Smooth muscle cell (in vitro differentiated cells): ENCODE results near the gene PRRX2. TPM values are rescaled to one million over a fixed set of nuclear protein-coding genes. Genes with fewer than 3 reads are reported as not detected.

ENCODE experiments used
- DNase-seq: peaks from one replicate; lab custom pipeline; 2025; ENCODE audit not compliant: unreplicated experiment; lab: John Stamatoyannopoulos, UW
- H2AFZ ChIP-seq: fragments of 200-600 bp; sonication (generic); 2 replicates; pipeline ENCODE4 v1.6.0; 2016; ENCODE audit warnings: antibody characterized with exemption, low read depth, mild to moderate bottlenecking
- H3F3A ChIP-seq: fragments of 200-600 bp; sonication (generic); 2 replicates; pipeline ENCODE4 v1.6.0; 2017; ENCODE audit warnings: antibody characterized with exemption, low read depth
- H3K27ac ChIP-seq: fragments of 200-600 bp; sonication (generic); 2 replicates; pipeline ENCODE4 v1.5.1; 2016; ENCODE audit warnings: low read depth, mild to moderate bottlenecking
- H3K27me3 ChIP-seq: fragments of 200-600 bp; sonication (generic); 2 replicates; pipeline ENCODE4 v1.6.1; 2016; ENCODE audit warnings: low read depth, mild to moderate bottlenecking
- H3K36me3 ChIP-seq: fragments of 200-600 bp; sonication (generic); 2 replicates; pipeline ENCODE4 v1.5.1; 2016; ENCODE audit warnings: low read depth
- H3K4me1 ChIP-seq: fragments of 200-600 bp; sonication (generic); 2 replicates; pipeline ENCODE4 v1.5.1; 2016; ENCODE audit warnings: low read depth
- H3K4me2 ChIP-seq: fragments of 200-600 bp; sonication (generic); 2 replicates; pipeline ENCODE4 v1.6.0; 2016; ENCODE audit warnings: mild to moderate bottlenecking
- H3K4me3 ChIP-seq: fragments of 200-600 bp; sonication (generic); 2 replicates; pipeline ENCODE4 v1.5.1; 2016; ENCODE audit warnings: mild to moderate bottlenecking
- H3K79me2 ChIP-seq: fragments of 200-600 bp; sonication (generic); 2 replicates; pipeline ENCODE4 v1.6.0; 2016; ENCODE audit warnings: low read depth, mild to moderate bottlenecking
- H3K9ac ChIP-seq: fragments of 200-600 bp; sonication (generic); 2 replicates; pipeline ENCODE4 v1.6.0; 2016; ENCODE audit warnings: low read depth
- H3K9me3 ChIP-seq: fragments of 200-600 bp; sonication (generic); replicated peaks from 2 replicates; pipeline ENCODE4 v1.5.1; 2016; ENCODE audit warnings: low read depth
- H4K20me1 ChIP-seq: fragments of 200-600 bp; sonication (generic); 2 replicates; pipeline ENCODE4 v1.6.0; 2016; ENCODE audit warnings: low read depth
- WGBS: methylation state at CpG from one replicate; pipeline ENCODE4 v1.1.7; 2016; ENCODE audit warnings: low lambda C conversion rate; 5-methylcytosine and 5-hydroxymethylcytosine counted together
- polyA plus RNA-seq: library from polyadenylated mRNA; unstranded; fragments of >200 nt; fragmentation: Nextera tagmentation; extraction: Ambion mirVana; gene quantifications from 2 replicates; pipeline ENCODE4 v1.2.1, GENCODE V29; 2016
- total RNA-seq: library from RNA; depleted of rRNA; stranded (reverse); fragments of >200 nt; gene quantifications from 2 replicates; pipeline ENCODE4 v1.2.3, GENCODE V29; 2014
- TF ChIP-seq, protein P1 (sequence below): fragments of 200-600 bp; sonication (generic); IDR thresholded peaks from 2 replicates; pipeline ENCODE4 v1.5.1; 2017; ENCODE audit warnings: borderline replicate concordance, mild to moderate bottlenecking, antibody characterized with exemption; ENCODE audit not compliant: insufficient read depth, poor library complexity, severe bottlenecking

Gene PRRX2
- total and polyA plus RNA-seq, 2 experiments from 2014 or later, result 87.7 to 234 TPM

DNA sequence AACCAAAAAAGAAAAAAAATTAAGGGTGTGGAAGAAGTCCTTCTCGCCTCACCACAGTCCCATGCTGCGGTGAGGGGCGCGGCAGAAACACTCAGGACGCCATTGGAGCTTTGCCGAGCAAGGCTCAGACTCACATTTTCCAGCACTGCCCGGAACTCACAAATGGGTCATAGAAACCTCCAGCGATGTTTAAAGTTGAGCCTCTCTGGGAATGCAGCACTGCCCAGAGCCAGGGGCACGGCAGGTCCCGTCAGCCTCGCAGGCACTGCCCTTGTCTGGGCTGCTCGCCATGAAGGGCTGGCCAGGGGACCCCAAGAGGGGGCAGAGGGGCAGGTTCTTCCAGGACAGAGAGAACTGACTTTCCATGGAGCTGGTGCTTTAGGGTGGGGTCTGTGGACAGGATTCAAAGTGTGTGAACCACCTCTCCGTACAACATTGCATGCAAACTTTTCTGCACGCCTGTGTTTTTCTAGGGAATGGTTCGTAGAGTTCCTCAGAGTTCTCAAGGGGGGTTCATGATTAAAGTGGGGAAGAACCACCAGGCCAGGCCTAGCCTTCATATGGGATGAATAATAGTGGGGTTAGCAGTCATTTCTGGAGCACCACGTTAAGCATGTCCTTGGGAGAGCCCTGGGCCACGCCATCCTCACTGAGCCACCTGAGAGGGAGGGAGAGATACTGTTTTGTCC, 38.4 kb downstream of the PRRX2 start:
- no peaks in the 10 kb centered on the region for H4K20me1 ChIP-seq
- H3K4me3 ChIP-seq, result no peak overlapping the region
- H3K27me3 ChIP-seq, result no peaks in the 10 kb centered on the region
- no peak for DNase-seq
- H3K36me3 ChIP-seq, result no peaks in the 10 kb centered on the region
- H3K9ac ChIP-seq, result peak overlapping the region; percentile 65
- peak overlapping the region; percentile 68 for H3K4me2 ChIP-seq
- H3K4me1 ChIP-seq, result peaks cover 13% of the 10 kb centered on the region
- peak overlapping the region; percentile 98 for H3K27ac ChIP-seq
- 67% methylated on average over 17 of the region's 17 CpGs for WGBS
- H3F3A ChIP-seq, result peaks cover 33% of the 10 kb centered on the region
- no peak overlapping the region for H2AFZ ChIP-seq
- peaks cover 45% of the 10 kb centered on the region for H3K79me2 ChIP-seq
- TF ChIP-seq, protein P1, sequence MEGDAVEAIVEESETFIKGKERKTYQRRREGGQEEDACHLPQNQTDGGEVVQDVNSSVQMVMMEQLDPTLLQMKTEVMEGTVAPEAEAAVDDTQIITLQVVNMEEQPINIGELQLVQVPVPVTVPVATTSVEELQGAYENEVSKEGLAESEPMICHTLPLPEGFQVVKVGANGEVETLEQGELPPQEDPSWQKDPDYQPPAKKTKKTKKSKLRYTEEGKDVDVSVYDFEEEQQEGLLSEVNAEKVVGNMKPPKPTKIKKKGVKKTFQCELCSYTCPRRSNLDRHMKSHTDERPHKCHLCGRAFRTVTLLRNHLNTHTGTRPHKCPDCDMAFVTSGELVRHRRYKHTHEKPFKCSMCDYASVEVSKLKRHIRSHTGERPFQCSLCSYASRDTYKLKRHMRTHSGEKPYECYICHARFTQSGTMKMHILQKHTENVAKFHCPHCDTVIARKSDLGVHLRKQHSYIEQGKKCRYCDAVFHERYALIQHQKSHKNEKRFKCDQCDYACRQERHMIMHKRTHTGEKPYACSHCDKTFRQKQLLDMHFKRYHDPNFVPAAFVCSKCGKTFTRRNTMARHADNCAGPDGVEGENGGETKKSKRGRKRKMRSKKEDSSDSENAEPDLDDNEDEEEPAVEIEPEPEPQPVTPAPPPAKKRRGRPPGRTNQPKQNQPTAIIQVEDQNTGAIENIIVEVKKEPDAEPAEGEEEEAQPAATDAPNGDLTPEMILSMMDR, result no peak
- no peaks in the 10 kb centered on the region for H3K9me3 ChIP-seq

DNA sequence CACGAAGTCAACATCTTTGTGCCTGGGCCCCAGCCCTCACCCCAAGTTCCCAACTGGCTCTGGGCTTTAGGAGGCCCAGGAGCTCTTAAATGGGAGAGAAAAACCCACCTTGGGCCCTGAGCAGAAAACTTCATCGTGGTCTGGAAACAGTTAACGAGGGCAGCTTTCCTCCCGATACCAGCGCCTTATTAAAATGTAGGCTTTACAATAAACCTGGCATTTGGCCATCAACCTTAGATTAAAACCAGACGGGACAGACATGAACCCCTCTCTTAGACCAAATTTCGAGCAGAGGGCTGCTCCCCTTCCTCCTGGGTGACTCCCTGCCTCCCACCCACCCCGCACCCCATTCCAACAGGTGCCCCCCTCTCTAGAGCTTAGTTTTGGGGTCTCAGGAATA, 39.4 kb downstream of the PRRX2 start:
- peaks cover 51% of the 10 kb centered on the region for H3K79me2 ChIP-seq
- TF ChIP-seq, protein P1, result no peak
- no peak overlapping the region for H2AFZ ChIP-seq
- H3K4me2 ChIP-seq, result no peak overlapping the region
- H3K9ac ChIP-seq, result no peak overlapping the region
- H3K4me3 ChIP-seq, result no peak overlapping the region
- no peak overlapping the region for H3K27ac ChIP-seq
- H3K36me3 ChIP-seq, result no peaks in the 10 kb centered on the region
- DNase-seq, result no peak
- peaks cover 14% of the 10 kb centered on the region for H3K4me1 ChIP-seq
- H3K9me3 ChIP-seq, result no peaks in the 10 kb centered on the region
- H3F3A ChIP-seq, result peaks cover 39% of the 10 kb centered on the region
- H4K20me1 ChIP-seq, result no peaks in the 10 kb centered on the region
- no peaks in the 10 kb centered on the region for H3K27me3 ChIP-seq
- WGBS, result 83% methylated on average over 8 of the region's 8 CpGs

DNA sequence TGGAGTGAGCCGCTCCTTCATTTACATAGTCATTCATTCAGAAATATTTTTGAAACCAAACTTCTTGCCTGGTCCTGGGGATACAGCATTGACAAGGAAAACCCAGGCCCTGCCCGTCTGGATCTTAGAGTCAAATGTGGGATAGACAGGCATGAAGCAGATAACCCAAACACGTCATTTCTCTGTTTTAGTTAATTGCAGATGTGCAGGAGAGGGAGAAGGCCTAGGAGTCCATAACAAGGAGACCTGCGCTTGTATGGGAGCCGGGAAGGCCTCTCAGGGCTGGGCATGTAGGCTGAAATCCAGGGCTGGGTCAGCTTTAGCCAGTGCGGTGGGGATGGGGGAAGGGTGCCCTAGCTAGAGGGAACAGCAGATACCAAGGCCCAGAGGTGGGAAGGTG, 43.3 kb downstream of the PRRX2 start:
- no peak overlapping the region for H3K4me3 ChIP-seq
- H3F3A ChIP-seq, result peaks cover 34% of the 10 kb centered on the region
- WGBS, result 27% methylated on average over 6 of the region's 6 CpGs
- H3K9me3 ChIP-seq, result no peaks in the 10 kb centered on the region
- TF ChIP-seq, protein P1, result no peak
- no peaks in the 10 kb centered on the region for H3K36me3 ChIP-seq
- H2AFZ ChIP-seq, result no peak overlapping the region
- peak overlapping the region; percentile 67 for H3K4me2 ChIP-seq
- DNase-seq, result no peak
- peaks cover 42% of the 10 kb centered on the region for H3K4me1 ChIP-seq
- peak overlapping the region; percentile 64 for H3K9ac ChIP-seq
- peaks cover 45% of the 10 kb centered on the region for H3K79me2 ChIP-seq
- H3K27ac ChIP-seq, result peak overlapping the region; percentile 91
- no peaks in the 10 kb centered on the region for H3K27me3 ChIP-seq
- no peaks in the 10 kb centered on the region for H4K20me1 ChIP-seq
